Small intestine (tissue), 7 donors: ENCODE results near the gene TFE3. TPM values are rescaled to one million over a fixed set of nuclear protein-coding genes. Genes with fewer than 3 reads are reported as not detected.

Experiments used
- DNase-seq, 2 donors: peaks; one replicate each; pipeline versions ENCODE4 v3.0.0 to v3.0.0-alpha.2; 2013
- FAIRE-seq: peaks from 2 replicates; lab custom pipeline; 2012; peaks lifted over from hg19 to GRCh38; lab: Jason Lieb, UNC
- H3K27ac ChIP-seq, 3 donors: one replicate each; pipeline ENCODE4 v1.5.1; 2013; ENCODE audit warnings: low read length in 2 of 3, mild to moderate bottlenecking in 2 of 3, control low read depth in 1 of 3, inconsistent platforms in 1 of 3, low read depth in 1 of 3, moderate library complexity in 1 of 3
- H3K27me3 ChIP-seq, 3 donors: one replicate each; pipeline ENCODE4 v1.6.1; 2013; ENCODE audit warnings: low read length in 3 of 3, inconsistent platforms in 1 of 3; ENCODE audit not compliant: control insufficient read depth in 3 of 3, insufficient read depth in 3 of 3
- H3K36me3 ChIP-seq, 3 donors: one replicate each; pipeline ENCODE4 v1.6.1; 2013; ENCODE audit warnings: low read length in 3 of 3, inconsistent platforms in 1 of 3, low read depth in 1 of 3, mild to moderate bottlenecking in 1 of 3, moderate library complexity in 1 of 3; ENCODE audit not compliant: control insufficient read depth in 3 of 3, insufficient read depth in 2 of 3
- H3K4me1 ChIP-seq, 3 donors: one replicate each; pipeline ENCODE4 v1.6.1; 2013; ENCODE audit warnings: low read length in 2 of 3, inconsistent platforms in 1 of 3, low read depth in 1 of 3, mild to moderate bottlenecking in 1 of 3, moderate library complexity in 1 of 3; ENCODE audit not compliant: control insufficient read depth in 3 of 3, insufficient read depth in 2 of 3
- H3K4me3 ChIP-seq, 3 donors: one replicate each; pipeline ENCODE4 v1.5.1; 2013; ENCODE audit warnings: low read length in 3 of 3, control low read depth in 1 of 3, inconsistent platforms in 1 of 3, low read depth in 1 of 3, mild to moderate bottlenecking in 1 of 3, moderate library complexity in 1 of 3
- H3K9me3 ChIP-seq, 2 donors: one replicate each; pipeline ENCODE4 v1.6.1; 2013; ENCODE audit warnings: low read depth in 1 of 2, low read length in 1 of 2; ENCODE audit not compliant: control insufficient read depth in 2 of 2, insufficient read depth in 1 of 2
- WGBS, 3 donors: extraction: QIAGEN DNeasy Blood & Tissue Kit; methylation state at CpG; one replicate each; pipeline ENCODE4 v1.1.7; 2013; 5-methylcytosine and 5-hydroxymethylcytosine counted together
- polyA plus RNA-seq, 4 donors: library from polyadenylated mRNA; stranded (reverse) in 3 of 4; unstranded in 1 of 4; fragments of 200-250 nt in 3 of 4; fragments of 120-200 nt in 1 of 4; gene quantifications; one replicate each; pipeline versions ENCODE4 v1.2.1 to v1.2.3, GENCODE V29; 2013
- donor health status: healthy with polysubstance abuse.
- donor health status: control.
- donor health status: control.
- donor health status: Bipolar disorder and iron deficiency.
- donor health status: healthy.

The TFE3 gene
- polyA plus RNA-seq, 4 donors: 23.3 to 27.4 (median 23.6) TPM

- no peak for DNase-seq
- Histone ChIP-seq H3K27me3 (no peaks in the 10 kb centered on the region), H3K4me3 (no peak overlapping the region), H3K4me1 (peaks cover 0 to 7% (median 0%) of the 10 kb centered on the region in 3 donors), H3K27ac (no peak overlapping the region), H3K36me3 (peaks cover 2 to 72% (median 5%) of the 10 kb centered on the region in 3 donors), H3K9me3 (no peaks in the 10 kb centered on the region)
- no peak for FAIRE-seq
- WGBS, 3 donors: 62 to 90% (median 85%) methylated on average over 2 of the region's 2 CpGs
Observed at GRCh38 chrX:49066278-49066677, 23.1 kb upstream of the TFE3 start.

- peaks cover 0 to 19% (median 0%) of the 10 kb centered on the region in 3 donors for H3K4me1 ChIP-seq
- FAIRE-seq (no peak), DNase-seq (no peak)
- H3K27ac ChIP-seq: no peak overlapping the region
- 83 to 89% (median 85%) methylated on average over 7 to 8 of the region's 8 CpGs for WGBS, 3 donors
- H3K4me3 ChIP-seq: no peak overlapping the region
- H3K9me3 ChIP-seq: no peaks in the 10 kb centered on the region
- H3K36me3 ChIP-seq: peaks cover 2 to 82% (median 5%) of the 10 kb centered on the region in 3 donors
- no peaks in the 10 kb centered on the region for H3K27me3 ChIP-seq
Observed at GRCh38 chrX:49064735-49065134, 21.6 kb upstream of the TFE3 start.

GRCh38 chrX:49064303-49064702 is 21.1 kb upstream of the TFE3 start:
- Histone ChIP-seq H3K36me3 (peaks cover 2 to 80% (median 5%) of the 10 kb centered on the region in 3 donors), H3K27ac (no peak overlapping the region), H3K4me3 (no peak overlapping the region), H3K4me1 (peaks cover 0 to 19% (median 0%) of the 10 kb centered on the region in 3 donors), H3K9me3 (no peaks in the 10 kb centered on the region), H3K27me3 (no peaks in the 10 kb centered on the region)
- FAIRE-seq: no peak
- no peak for DNase-seq
- 85 to 96% (median 93%) methylated on average over 2 to 20 of the region's 20 CpGs for WGBS, 3 donors

GRCh38 chrX:49063715-49064114 is 20.6 kb upstream of the TFE3 start:
- DNase-seq (no peak), FAIRE-seq (no peak)
- Histone ChIP-seq H3K9me3 (no peaks in the 10 kb centered on the region), H3K27me3 (no peaks in the 10 kb centered on the region), H3K4me3 (no peak overlapping the region), H3K4me1 (peaks cover 0 to 19% (median 0%) of the 10 kb centered on the region in 3 donors), H3K36me3 (peaks cover 2 to 74% (median 5%) of the 10 kb centered on the region in 3 donors), H3K27ac (no peak overlapping the region)
- 92 to 97% (median 96%) methylated on average over 6 to 9 of the region's 9 CpGs for whole genome bisulfite sequencing, 3 donors

- no peaks in the 10 kb centered on the region for H3K27me3 ChIP-seq
- WGBS, 3 donors: 51 to 69% (median 64%) methylated on average over 10 of the region's 10 CpGs
- H3K4me1 ChIP-seq: peaks cover 0 to 19% (median 0%) of the 10 kb centered on the region in 3 donors
- DNase-seq (peak in 1 of 2 donors; percentile 35), FAIRE-seq (no peak)
- H3K36me3 ChIP-seq: peaks cover 2 to 58% (median 5%) of the 10 kb centered on the region in 3 donors
- H3K4me3 ChIP-seq: no peak overlapping the region
- no peaks in the 10 kb centered on the region for H3K9me3 ChIP-seq
- peak overlapping the region in 1 of 3 donors; percentile 92 for H3K27ac ChIP-seq
Observed at GRCh38 chrX:49061916-49062315, 18.8 kb upstream of the TFE3 start.

GRCh38 chrX:49061490-49061889 is 18.3 kb upstream of the TFE3 start:
- peaks cover 0 to 19% (median 0%) of the 10 kb centered on the region in 3 donors for H3K4me1 ChIP-seq
- 78 to 87% (median 82%) methylated on average over 7 of the region's 7 CpGs for WGBS, 3 donors
- no peaks in the 10 kb centered on the region for H3K27me3 ChIP-seq
- DNase-seq (no peak), FAIRE-seq (no peak)
- no peaks in the 10 kb centered on the region for H3K9me3 ChIP-seq
- H3K36me3 ChIP-seq: peaks cover 2 to 54% (median 5%) of the 10 kb centered on the region in 3 donors
- H3K4me3 ChIP-seq: no peak overlapping the region
- peak overlapping the region in 1 of 3 donors; percentile 92 for H3K27ac ChIP-seq

- FAIRE-seq: no peak
Observed at GRCh38 chrX:49060914-49061313, 17.8 kb upstream of the TFE3 start.

GRCh38 chrX:49059681-49060085 is 16.5 kb upstream of the TFE3 start:
- Histone ChIP-seq H3K27me3 (no peaks in the 10 kb centered on the region), H3K36me3 (peaks cover 2 to 40% (median 3%) of the 10 kb centered on the region in 3 donors), H3K9me3 (no peaks in the 10 kb centered on the region), H3K27ac (peak overlapping the region; percentile 76 to 92 (median 83)), H3K4me3 (peak overlapping the region; percentile 15 to 59 (median 59)), H3K4me1 (peaks cover 0 to 24% (median 0%) of the 10 kb centered on the region in 3 donors)
- peak; percentile 70 to 76 for DNase-seq
- WGBS, 3 donors: 12 to 50% (median 49%) methylated on average over 7 to 10 of the region's 10 CpGs
- FAIRE-seq: no peak

More at GRCh38 chrX:49060914-49061313, 17.8 kb upstream of the TFE3 start:
- Histone ChIP-seq H3K36me3 (peaks cover 2 to 51% (median 5%) of the 10 kb centered on the region in 3 donors), H3K4me3 (no peak overlapping the region), H3K27me3 (no peaks in the 10 kb centered on the region), H3K4me1 (peaks cover 0 to 19% (median 0%) of the 10 kb centered on the region in 3 donors), H3K27ac (peak overlapping the region in 2 of 3 donors; percentile 47 to 92), H3K9me3 (no peaks in the 10 kb centered on the region)
- 32 to 73% (median 42%) methylated on average over 2 to 3 of the region's 3 CpGs for WGBS, 3 donors
- peak; percentile 49 to 78 for DNase-seq
